ENCODE measurements around the gene LRFN2. TPM values are rescaled to one million over a fixed set of nuclear protein-coding genes. Genes with fewer than 3 reads are reported as not detected.

The LRFN2 gene
- total RNA-seq, 4 donors from 2014 or later, result 0.83 TPM; not detected in 3

DNA sequence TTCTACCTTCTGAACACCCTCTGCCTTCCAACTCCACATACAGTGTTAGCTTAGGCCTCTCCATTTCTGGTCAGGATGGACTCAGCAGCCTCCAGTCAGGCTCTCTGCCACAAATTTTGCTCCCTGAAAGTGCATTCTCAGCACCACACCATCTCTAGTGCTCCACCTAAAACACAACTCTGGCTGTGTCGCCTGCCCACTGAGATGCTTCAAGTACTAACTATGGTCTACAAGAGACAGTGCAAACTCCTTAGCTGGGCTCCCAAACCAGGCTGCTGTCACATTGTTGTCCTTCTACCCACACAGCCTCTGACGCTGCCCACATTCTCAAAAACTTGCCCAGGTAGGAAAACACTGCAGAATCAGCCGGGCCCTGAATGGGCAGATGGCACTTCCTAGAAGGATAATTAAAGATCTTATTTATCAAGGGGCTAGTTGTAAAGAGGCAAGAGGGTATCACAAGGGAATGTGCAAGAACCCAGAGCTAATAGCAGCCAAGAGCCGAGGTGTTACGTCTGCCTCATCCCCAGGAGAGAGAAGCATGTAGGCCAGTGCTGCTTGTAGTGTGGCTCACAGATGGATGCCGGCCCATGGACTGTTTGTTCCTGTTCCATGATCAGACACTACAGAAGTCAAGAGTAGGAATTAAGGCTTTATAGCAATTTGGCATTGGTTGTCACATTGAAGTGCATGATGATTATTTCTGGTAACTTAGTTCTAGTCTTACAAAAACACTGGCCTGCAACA, 189.7 kb downstream of the LRFN2 start:
- TF ChIP-seq POLR2A (IDR thresholded peaks at IDR 0.05), result no peak
- TF ChIP-seq, protein P1, sequence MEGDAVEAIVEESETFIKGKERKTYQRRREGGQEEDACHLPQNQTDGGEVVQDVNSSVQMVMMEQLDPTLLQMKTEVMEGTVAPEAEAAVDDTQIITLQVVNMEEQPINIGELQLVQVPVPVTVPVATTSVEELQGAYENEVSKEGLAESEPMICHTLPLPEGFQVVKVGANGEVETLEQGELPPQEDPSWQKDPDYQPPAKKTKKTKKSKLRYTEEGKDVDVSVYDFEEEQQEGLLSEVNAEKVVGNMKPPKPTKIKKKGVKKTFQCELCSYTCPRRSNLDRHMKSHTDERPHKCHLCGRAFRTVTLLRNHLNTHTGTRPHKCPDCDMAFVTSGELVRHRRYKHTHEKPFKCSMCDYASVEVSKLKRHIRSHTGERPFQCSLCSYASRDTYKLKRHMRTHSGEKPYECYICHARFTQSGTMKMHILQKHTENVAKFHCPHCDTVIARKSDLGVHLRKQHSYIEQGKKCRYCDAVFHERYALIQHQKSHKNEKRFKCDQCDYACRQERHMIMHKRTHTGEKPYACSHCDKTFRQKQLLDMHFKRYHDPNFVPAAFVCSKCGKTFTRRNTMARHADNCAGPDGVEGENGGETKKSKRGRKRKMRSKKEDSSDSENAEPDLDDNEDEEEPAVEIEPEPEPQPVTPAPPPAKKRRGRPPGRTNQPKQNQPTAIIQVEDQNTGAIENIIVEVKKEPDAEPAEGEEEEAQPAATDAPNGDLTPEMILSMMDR (IDR thresholded peaks at IDR 0.05), result no peak
- Histone ChIP-seq H3K36me3 (no peaks in the 10 kb centered on the region), H3K4me3 (no peak overlapping the region), H3K27ac (no peak overlapping the region), H3K4me1 (peaks cover 0 to 5% (median 0%) of the 10 kb centered on the region in 4 donors), H3K27me3 (no peaks in the 10 kb centered on the region), H3K9me3 (no peaks in the 10 kb centered on the region)
- DNase-seq, result no peak

DNA sequence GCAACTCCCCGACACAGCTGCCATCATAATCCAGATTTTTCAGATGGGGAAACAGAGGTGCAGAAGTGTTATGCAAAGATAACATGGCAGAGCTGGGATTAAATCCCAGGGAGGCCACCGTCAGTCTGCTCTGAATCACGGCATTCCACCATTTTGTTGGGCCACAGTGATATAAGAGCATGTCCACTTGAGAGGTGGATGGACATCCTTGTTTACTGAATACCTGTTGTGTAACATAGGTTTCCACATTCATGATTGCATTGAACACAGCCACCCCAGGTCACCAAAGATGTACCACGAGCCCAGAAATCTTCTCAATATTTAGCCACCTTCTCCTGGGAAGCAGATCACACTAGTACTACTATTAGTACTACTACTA, 191.5 kb downstream of the LRFN2 start:
- no peak overlapping the region for H3K4me3 ChIP-seq
- H3K9me3 ChIP-seq, result no peaks in the 10 kb centered on the region
- H3K27me3 ChIP-seq, result no peaks in the 10 kb centered on the region
- H3K27ac ChIP-seq, result no peak overlapping the region
- no peak for DNase-seq
- no peaks in the 10 kb centered on the region for H3K36me3 ChIP-seq
- TF ChIP-seq POLR2A (IDR thresholded peaks at IDR 0.05), result no peak
- TF ChIP-seq, protein P1 (IDR thresholded peaks at IDR 0.05), result no peak
- H3K4me1 ChIP-seq, result peaks cover 0 to 5% (median 0%) of the 10 kb centered on the region in 4 donors

GRCh38 chr6:40395066-40395697, 192.0 kb downstream of the LRFN2 start:
- no peak overlapping the region for H3K27ac ChIP-seq
- no peak for DNase-seq
- H3K27me3 ChIP-seq, result no peaks in the 10 kb centered on the region
- peaks cover 0 to 5% (median 0%) of the 10 kb centered on the region in 4 donors for H3K4me1 ChIP-seq
- no peaks in the 10 kb centered on the region for H3K36me3 ChIP-seq
- H3K9me3 ChIP-seq, result no peaks in the 10 kb centered on the region
- H3K4me3 ChIP-seq, result no peak overlapping the region
- TF ChIP-seq, protein P1 (IDR thresholded peaks at IDR 0.05), result no peak
- no peak for TF ChIP-seq POLR2A (IDR thresholded peaks at IDR 0.05)

- Histone ChIP-seq H3K27me3 (no peaks in the 10 kb centered on the region), H3K27ac (no peak overlapping the region), H3K9me3 (no peaks in the 10 kb centered on the region), H3K4me3 (no peak overlapping the region), H3K4me1 (no peaks in the 10 kb centered on the region), H3K36me3 (no peaks in the 10 kb centered on the region)
- DNase-seq, result no peak
- TF ChIP-seq POLR2A (IDR thresholded peaks at IDR 0.05), result no peak
- TF ChIP-seq, protein P1 (IDR thresholded peaks at IDR 0.05), result no peak
Measured at GRCh38 chr6:40394381-40394780, 192.8 kb downstream of the LRFN2 start.

GRCh38 chr6:40393641-40394040, 193.5 kb downstream of the LRFN2 start:
- no peak overlapping the region for H3K27ac ChIP-seq
- H3K4me1 ChIP-seq, result no peaks in the 10 kb centered on the region
- no peak for DNase-seq
- H3K36me3 ChIP-seq, result no peaks in the 10 kb centered on the region
- no peak overlapping the region for H3K4me3 ChIP-seq
- TF ChIP-seq, protein P1 (IDR thresholded peaks at IDR 0.05), result no peak
- no peak for TF ChIP-seq POLR2A (IDR thresholded peaks at IDR 0.05)
- no peaks in the 10 kb centered on the region for H3K27me3 ChIP-seq
- H3K9me3 ChIP-seq, result no peaks in the 10 kb centered on the region
